Smooth muscle cell (in vitro differentiated cells): ENCODE results near the gene SPINK5. TPM values are rescaled to one million over a fixed set of nuclear protein-coding genes. Genes with fewer than 3 reads are reported as not detected.
A peak's percentile ranks its signal among the peaks of the same experiment; 100 is the strongest.

Source experiments
- DNase-seq: peaks from one replicate; lab custom pipeline; 2025; ENCODE audit not compliant: unreplicated experiment; lab: John Stamatoyannopoulos, UW
- H2AFZ ChIP-seq: fragments of 200-600 bp; sonication (generic); 2 replicates; pipeline ENCODE4 v1.6.0; 2016; ENCODE audit warnings: antibody characterized with exemption, low read depth, mild to moderate bottlenecking
- H3F3A ChIP-seq: fragments of 200-600 bp; sonication (generic); 2 replicates; pipeline ENCODE4 v1.6.0; 2017; ENCODE audit warnings: antibody characterized with exemption, low read depth
- H3K27ac ChIP-seq: fragments of 200-600 bp; sonication (generic); 2 replicates; pipeline ENCODE4 v1.5.1; 2016; ENCODE audit warnings: low read depth, mild to moderate bottlenecking
- H3K27me3 ChIP-seq: fragments of 200-600 bp; sonication (generic); 2 replicates; pipeline ENCODE4 v1.6.1; 2016; ENCODE audit warnings: low read depth, mild to moderate bottlenecking
- H3K36me3 ChIP-seq: fragments of 200-600 bp; sonication (generic); 2 replicates; pipeline ENCODE4 v1.5.1; 2016; ENCODE audit warnings: low read depth
- H3K4me1 ChIP-seq: fragments of 200-600 bp; sonication (generic); 2 replicates; pipeline ENCODE4 v1.5.1; 2016; ENCODE audit warnings: low read depth
- H3K4me2 ChIP-seq: fragments of 200-600 bp; sonication (generic); 2 replicates; pipeline ENCODE4 v1.6.0; 2016; ENCODE audit warnings: mild to moderate bottlenecking
- H3K4me3 ChIP-seq: fragments of 200-600 bp; sonication (generic); 2 replicates; pipeline ENCODE4 v1.5.1; 2016; ENCODE audit warnings: mild to moderate bottlenecking
- H3K79me2 ChIP-seq: fragments of 200-600 bp; sonication (generic); 2 replicates; pipeline ENCODE4 v1.6.0; 2016; ENCODE audit warnings: low read depth, mild to moderate bottlenecking
- H3K9ac ChIP-seq: fragments of 200-600 bp; sonication (generic); 2 replicates; pipeline ENCODE4 v1.6.0; 2016; ENCODE audit warnings: low read depth
- H3K9me3 ChIP-seq: fragments of 200-600 bp; sonication (generic); replicated peaks from 2 replicates; pipeline ENCODE4 v1.5.1; 2016; ENCODE audit warnings: low read depth
- H4K20me1 ChIP-seq: fragments of 200-600 bp; sonication (generic); 2 replicates; pipeline ENCODE4 v1.6.0; 2016; ENCODE audit warnings: low read depth
- WGBS: methylation state at CpG from one replicate; pipeline ENCODE4 v1.1.7; 2016; ENCODE audit warnings: low lambda C conversion rate; 5-methylcytosine and 5-hydroxymethylcytosine counted together
- polyA plus RNA-seq: library from polyadenylated mRNA; unstranded; fragments of >200 nt; fragmentation: Nextera tagmentation; extraction: Ambion mirVana; gene quantifications from 2 replicates; pipeline ENCODE4 v1.2.1, GENCODE V29; 2016
- total RNA-seq: library from RNA; depleted of rRNA; stranded (reverse); fragments of >200 nt; gene quantifications from 2 replicates; pipeline ENCODE4 v1.2.3, GENCODE V29; 2014
- TF ChIP-seq, protein P1 (sequence below): fragments of 200-600 bp; sonication (generic); IDR thresholded peaks from 2 replicates; pipeline ENCODE4 v1.5.1; 2017; ENCODE audit warnings: borderline replicate concordance, mild to moderate bottlenecking, antibody characterized with exemption; ENCODE audit not compliant: insufficient read depth, poor library complexity, severe bottlenecking

The SPINK5 gene
- total and polyA plus RNA-seq, 2 experiments from 2014 or later: 10.0 to 25.3 TPM

DNA sequence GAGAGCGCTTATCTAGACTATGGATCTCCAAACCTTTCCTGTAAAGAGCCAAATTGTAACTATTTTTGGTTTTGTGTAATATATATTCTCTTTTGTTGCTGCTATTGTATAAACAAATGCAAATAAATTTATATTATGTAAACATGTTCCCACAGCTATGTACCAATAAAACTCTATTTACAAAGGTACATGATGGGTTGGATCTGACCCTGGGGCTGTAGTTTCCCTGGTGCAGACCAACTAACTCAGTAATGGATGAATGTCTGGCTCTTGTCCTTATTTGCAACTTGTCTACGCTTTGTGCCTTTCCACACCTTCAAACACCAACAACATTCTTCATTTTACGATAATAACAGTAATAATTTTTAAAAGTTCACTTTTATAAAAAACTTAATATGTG, 77.1 kb downstream of the SPINK5 start:
- no peaks in the 10 kb centered on the region for H3F3A ChIP-seq
- H3K79me2 ChIP-seq: no peaks in the 10 kb centered on the region
- TF ChIP-seq, protein P1, sequence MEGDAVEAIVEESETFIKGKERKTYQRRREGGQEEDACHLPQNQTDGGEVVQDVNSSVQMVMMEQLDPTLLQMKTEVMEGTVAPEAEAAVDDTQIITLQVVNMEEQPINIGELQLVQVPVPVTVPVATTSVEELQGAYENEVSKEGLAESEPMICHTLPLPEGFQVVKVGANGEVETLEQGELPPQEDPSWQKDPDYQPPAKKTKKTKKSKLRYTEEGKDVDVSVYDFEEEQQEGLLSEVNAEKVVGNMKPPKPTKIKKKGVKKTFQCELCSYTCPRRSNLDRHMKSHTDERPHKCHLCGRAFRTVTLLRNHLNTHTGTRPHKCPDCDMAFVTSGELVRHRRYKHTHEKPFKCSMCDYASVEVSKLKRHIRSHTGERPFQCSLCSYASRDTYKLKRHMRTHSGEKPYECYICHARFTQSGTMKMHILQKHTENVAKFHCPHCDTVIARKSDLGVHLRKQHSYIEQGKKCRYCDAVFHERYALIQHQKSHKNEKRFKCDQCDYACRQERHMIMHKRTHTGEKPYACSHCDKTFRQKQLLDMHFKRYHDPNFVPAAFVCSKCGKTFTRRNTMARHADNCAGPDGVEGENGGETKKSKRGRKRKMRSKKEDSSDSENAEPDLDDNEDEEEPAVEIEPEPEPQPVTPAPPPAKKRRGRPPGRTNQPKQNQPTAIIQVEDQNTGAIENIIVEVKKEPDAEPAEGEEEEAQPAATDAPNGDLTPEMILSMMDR: no peak
- H4K20me1 ChIP-seq: no peaks in the 10 kb centered on the region
- H3K36me3 ChIP-seq: no peaks in the 10 kb centered on the region
- no peak overlapping the region for H3K27ac ChIP-seq
- H3K9me3 ChIP-seq: no peaks in the 10 kb centered on the region
- no peaks in the 10 kb centered on the region for H3K4me1 ChIP-seq
- no peak overlapping the region for H2AFZ ChIP-seq
- no peaks in the 10 kb centered on the region for H3K27me3 ChIP-seq
- H3K4me2 ChIP-seq: no peak overlapping the region
- DNase-seq: no peak
- WGBS: 76% methylated on average over 3 of the region's 3 CpGs
- H3K9ac ChIP-seq: no peak overlapping the region
- no peak overlapping the region for H3K4me3 ChIP-seq

DNA sequence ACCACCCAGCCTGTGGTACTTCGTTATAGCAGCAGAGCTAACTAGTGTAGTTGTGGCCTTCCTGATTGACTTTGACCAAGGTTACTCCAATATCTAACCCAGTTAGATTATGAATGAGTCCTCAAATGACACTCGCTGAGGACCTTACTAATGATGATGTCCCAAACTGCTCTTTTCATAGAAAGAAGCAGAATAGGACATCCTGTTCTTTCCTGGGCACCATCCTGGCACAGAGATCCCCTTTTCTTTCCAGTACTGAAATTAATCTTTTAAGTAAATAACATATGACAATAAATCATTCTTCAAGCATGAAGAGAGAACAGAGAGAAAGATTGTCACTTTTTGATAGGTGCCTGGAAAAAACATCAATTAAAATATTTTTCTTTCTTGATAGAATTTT, 77.9 kb downstream of the SPINK5 start:
- WGBS: 93% methylated on average over 2 of the region's 2 CpGs
- Histone ChIP-seq H3F3A (no peaks in the 10 kb centered on the region), H3K9ac (no peak overlapping the region), H3K4me2 (no peak overlapping the region), H3K9me3 (no peaks in the 10 kb centered on the region), H3K27ac (no peak overlapping the region), H3K27me3 (no peaks in the 10 kb centered on the region), H3K79me2 (no peaks in the 10 kb centered on the region), H3K4me3 (no peak overlapping the region), H4K20me1 (no peaks in the 10 kb centered on the region), H3K4me1 (no peaks in the 10 kb centered on the region), H3K36me3 (no peaks in the 10 kb centered on the region), H2AFZ (no peak overlapping the region)
- DNase-seq: no peak
- TF ChIP-seq, protein P1: no peak

DNA sequence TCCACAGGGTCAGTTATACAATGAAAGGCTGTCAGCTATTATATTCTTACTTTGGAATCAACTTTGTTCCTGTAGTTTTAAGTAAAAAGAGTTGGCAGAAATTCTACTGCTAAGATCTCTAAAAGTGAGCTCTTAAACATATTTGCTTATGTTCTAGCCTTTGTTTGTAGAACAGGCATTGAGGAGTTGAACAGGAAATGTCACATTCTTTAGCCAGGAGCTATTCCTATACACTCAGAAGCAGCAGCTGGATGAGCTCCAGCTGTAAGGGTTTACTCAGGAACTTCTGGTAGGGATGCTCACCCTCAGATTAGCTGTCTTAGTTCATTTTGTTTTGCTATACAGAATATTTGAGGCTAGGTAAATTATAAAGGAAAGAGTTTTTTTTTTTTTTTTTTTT, 82.1 kb downstream of the SPINK5 start:
- Histone ChIP-seq H3K9me3 (no peaks in the 10 kb centered on the region), H3K4me3 (no peak overlapping the region), H3K4me1 (no peaks in the 10 kb centered on the region), H2AFZ (no peak overlapping the region), H3K27ac (peak overlapping the region; percentile 29), H3F3A (no peaks in the 10 kb centered on the region), H3K9ac (no peak overlapping the region), H3K4me2 (no peak overlapping the region), H3K79me2 (no peaks in the 10 kb centered on the region), H3K27me3 (no peaks in the 10 kb centered on the region), H4K20me1 (no peaks in the 10 kb centered on the region), H3K36me3 (no peaks in the 10 kb centered on the region)
- DNase-seq: no peak
- TF ChIP-seq, protein P1: no peak

DNA sequence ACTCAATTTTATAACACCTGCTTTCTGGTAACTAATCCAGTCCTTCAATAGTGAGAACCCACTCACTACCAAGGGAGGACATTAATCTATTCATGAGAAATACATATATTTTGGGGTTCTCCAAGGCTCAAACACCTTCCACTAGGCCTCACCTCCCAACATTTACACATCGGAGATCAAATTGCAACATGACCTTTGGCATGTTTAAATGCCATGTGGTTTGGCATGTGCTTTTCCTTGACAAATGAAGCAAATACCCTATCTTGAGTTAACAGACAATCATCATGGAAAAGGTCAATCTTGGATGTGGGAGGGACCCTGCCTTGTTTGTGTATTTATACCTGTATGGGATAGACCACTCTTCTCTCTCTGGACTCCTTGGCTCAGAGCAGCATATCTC, 82.7 kb downstream of the SPINK5 start:
- H3K4me3 ChIP-seq: no peak overlapping the region
- H3K27ac ChIP-seq: no peak overlapping the region
- TF ChIP-seq, protein P1: no peak
- no peak overlapping the region for H3K4me2 ChIP-seq
- no peak for DNase-seq
- H4K20me1 ChIP-seq: no peaks in the 10 kb centered on the region
- H3K4me1 ChIP-seq: no peaks in the 10 kb centered on the region
- no peaks in the 10 kb centered on the region for H3F3A ChIP-seq
- no peak overlapping the region for H2AFZ ChIP-seq
- H3K9me3 ChIP-seq: no peaks in the 10 kb centered on the region
- H3K36me3 ChIP-seq: no peaks in the 10 kb centered on the region
- 96% methylated on average over 1 of the region's 1 CpG for WGBS
- no peak overlapping the region for H3K9ac ChIP-seq
- no peaks in the 10 kb centered on the region for H3K27me3 ChIP-seq
- H3K79me2 ChIP-seq: no peaks in the 10 kb centered on the region
